ENCODE measurements around the gene NCKAP5.

NCKAP5 gene

DNA sequence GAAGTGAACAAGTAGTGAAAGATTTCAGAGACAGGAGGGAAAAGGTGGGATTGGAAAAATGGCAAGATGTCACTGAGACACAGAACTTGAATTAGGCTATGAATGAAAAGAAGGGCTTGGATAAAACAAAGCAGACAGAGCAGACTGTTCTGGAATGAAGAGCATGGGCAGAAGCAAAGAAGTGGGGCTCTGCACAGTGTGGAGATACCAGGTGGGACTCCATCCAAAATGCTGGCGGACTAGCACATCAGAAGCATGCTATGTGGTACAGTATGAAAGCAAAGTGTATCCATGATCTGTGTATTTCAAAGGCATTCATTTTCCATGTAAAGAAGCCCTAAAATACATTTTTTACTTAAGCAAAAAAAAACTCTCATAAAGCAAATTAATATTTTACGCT is 487.4 kb downstream of the NCKAP5 start:
- TF ChIP-seq POLR2A (IDR thresholded peaks at IDR 0.05; ENCODE audit: low read depth, low read length) (no peak), POLR2AphosphoS5 (IDR thresholded peaks at IDR 0.05; ENCODE audit: low read depth, low read length) (no peak), TAF1 (IDR thresholded peaks at IDR 0.05; ENCODE audit: borderline replicate concordance, low read depth, low read length) (no peak)
- no peak for FAIRE-seq
- DNase-seq (ENCODE audit: insufficient read length), result no peak

DNA sequence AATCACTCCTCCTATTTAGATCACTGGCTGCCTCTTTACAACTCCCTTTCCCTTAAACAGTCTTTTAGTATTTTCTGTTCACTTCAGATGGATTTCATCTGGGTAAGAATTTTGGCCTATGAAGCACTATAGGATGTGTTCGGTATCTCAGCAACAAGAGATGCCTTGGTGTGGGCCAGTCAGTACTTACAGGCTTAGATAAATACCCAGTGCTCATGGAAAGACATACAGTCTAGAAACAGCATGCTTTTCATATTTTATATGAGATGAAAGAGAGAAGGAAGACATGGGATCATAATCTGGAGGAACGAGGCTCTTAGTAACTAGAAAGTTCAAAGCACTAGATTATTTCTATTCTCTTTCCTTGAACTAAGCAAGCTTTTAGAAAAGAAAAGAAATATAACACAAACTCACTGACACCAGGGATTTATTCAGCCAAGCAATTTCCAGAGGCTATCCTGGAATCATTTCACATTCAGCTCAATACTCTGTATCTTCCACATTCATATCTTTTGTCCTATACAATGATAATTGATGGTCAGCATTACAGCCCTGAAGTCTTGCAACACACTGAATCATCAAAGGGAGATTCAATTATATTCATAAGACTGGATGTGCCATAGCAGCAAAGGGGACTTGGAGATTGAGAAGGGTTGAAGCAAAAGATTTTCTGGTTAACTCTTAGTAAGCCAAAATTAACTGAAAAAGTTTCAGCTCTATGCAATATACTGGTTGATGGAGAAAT is 489.4 kb downstream of the NCKAP5 start:
- TF ChIP-seq POLR2AphosphoS5 (IDR thresholded peaks at IDR 0.05; ENCODE audit: low read depth, low read length) (no peak), TAF1 (IDR thresholded peaks at IDR 0.05; ENCODE audit: borderline replicate concordance, low read depth, low read length) (no peak), POLR2A (IDR thresholded peaks at IDR 0.05; ENCODE audit: low read depth, low read length) (no peak)
- DNase-seq (ENCODE audit: insufficient read length) (no peak), FAIRE-seq (no peak)

DNA sequence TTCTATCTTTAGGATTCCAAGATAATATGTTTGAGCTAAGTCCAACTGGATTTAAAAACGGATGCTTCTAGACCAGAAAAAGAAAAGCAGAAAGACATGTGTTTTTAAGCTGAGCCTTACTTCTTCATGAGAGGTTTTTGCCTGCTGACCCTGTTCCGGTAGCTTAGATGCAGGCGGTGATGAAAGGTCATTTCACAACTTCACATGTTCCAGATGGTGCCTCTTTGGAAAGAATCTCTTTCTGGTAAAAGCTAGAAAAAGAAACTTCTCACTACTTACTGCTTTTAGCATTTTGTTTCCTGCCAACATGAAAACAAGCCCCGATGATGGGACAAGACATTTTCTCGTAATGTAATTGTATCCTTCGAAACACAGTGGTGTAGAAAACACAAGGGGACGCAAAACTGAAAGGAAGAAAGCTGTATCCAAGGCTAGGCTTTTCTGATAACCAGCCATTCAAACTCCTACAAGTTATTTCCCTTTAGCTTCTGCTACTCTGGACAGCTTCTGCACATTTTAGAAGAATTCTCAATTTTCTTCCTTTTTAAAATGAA is 490.9 kb downstream of the NCKAP5 start:
- TF ChIP-seq TAF1 (IDR thresholded peaks at IDR 0.05; ENCODE audit: borderline replicate concordance, low read depth, low read length), result no peak
- no peak for TF ChIP-seq POLR2A (IDR thresholded peaks at IDR 0.05; ENCODE audit: low read depth, low read length)
- TF ChIP-seq POLR2AphosphoS5 (IDR thresholded peaks at IDR 0.05; ENCODE audit: low read depth, low read length), result no peak
- DNase-seq (ENCODE audit: insufficient read length) (no peak), FAIRE-seq (no peak)

DNA sequence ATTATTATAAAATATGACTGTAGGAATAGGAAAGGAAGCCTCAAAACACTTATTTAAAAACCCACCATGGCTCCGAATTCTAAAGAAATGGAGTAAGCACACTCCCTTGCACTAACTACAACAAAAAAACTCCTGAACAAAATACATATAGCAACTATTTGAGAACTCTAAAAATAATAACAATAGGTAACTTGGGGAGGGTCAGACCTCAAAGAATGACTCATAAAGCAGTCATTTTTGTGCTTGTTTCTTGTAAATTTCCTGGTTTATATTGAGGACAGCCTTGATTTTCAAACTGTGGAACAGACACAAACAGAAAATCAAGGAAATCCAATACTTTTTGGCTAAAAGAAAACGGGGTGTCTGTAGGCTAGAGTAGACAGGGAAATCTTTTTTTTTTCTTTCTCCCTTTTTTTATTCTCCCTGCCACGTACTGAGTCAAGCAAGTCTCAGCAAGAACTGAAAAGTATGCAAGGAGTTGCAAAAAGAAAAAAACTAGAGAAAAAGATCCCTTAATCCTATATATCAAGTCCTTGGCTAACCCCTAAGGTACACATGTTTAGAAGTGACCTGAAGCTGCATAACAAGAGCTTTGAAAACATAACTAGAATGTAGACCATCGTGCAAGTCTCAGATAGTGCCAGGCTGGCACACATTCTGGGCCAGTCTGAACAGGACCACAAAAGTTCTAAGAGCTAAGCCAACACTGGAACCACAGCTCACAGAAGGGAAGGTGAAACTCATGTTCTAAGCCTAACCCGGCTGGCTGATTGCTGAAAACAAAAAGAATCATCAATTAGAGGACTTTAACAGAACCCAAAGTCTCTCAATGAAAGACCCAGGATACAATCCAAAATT is 495.2 kb downstream of the NCKAP5 start:
- TF ChIP-seq POLR2A (IDR thresholded peaks at IDR 0.05; ENCODE audit: low read depth, low read length) (no peak), TAF1 (IDR thresholded peaks at IDR 0.05; ENCODE audit: borderline replicate concordance, low read depth, low read length) (no peak), POLR2AphosphoS5 (IDR thresholded peaks at IDR 0.05; ENCODE audit: low read depth, low read length) (no peak)
- DNase-seq (ENCODE audit: insufficient read length), result no peak
- FAIRE-seq, result no peak

DNA sequence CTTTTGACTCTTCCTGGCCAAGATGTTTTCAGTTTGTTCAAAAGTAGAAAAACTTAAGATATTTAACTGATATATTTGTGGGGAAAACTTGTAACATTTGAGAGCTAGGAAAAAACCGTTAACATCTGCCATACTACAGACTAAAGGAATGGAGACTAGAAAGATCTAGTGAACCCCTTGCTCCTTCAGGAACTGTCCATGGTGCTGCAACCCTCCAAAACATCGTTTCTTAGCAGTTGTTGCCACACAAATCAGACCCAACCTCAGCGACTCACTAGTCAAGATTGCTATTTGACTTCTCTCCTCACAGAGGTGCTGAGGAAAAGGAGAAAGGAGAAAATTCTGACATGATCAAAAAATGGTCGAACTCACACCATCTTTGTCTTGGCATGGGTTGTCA is 504.5 kb downstream of the NCKAP5 start:
- FAIRE-seq (no peak), DNase-seq (ENCODE audit: insufficient read length) (no peak)
- TF ChIP-seq POLR2AphosphoS5 (IDR thresholded peaks at IDR 0.05; ENCODE audit: low read depth, low read length), result no peak
- TF ChIP-seq POLR2A (IDR thresholded peaks at IDR 0.05; ENCODE audit: low read depth, low read length), result no peak
- TF ChIP-seq TAF1 (IDR thresholded peaks at IDR 0.05; ENCODE audit: borderline replicate concordance, low read depth, low read length), result no peak

DNA sequence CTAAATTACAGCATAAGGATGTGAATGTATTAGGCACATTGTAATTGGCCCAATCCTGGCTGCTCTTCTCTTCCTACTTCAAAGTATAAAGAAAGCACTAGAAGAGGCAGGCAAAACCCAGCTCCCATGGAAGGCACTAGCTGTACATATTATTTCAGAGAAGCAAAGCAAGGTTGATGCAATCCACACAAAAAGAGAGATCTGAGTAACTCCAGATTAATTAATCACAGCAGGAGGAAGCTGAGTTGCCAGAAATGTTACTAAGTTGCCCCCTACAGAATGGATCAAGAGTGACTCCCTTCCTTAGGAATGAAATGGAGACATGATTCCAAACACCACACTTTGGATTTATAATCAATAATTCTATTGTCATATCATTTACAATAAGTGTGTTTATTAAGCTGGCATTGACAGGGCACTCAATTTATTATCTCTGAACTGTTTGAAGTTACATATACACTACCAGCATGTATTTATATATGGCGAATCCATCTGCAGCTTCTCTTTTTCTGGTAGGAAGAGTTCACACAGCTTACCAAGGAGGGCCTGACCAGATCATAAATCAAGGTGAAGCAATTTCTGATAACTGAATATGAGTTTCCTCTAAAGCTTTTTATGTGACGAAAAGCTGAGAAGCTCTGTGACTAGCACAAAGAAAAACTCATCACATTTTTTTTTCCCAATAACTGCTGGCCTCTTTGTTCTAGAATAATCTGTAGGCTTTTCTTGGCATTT is 505.2 kb downstream of the NCKAP5 start:
- DNase-seq (ENCODE audit: insufficient read length) (no peak), FAIRE-seq (no peak)
- TF ChIP-seq TAF1 (IDR thresholded peaks at IDR 0.05; ENCODE audit: borderline replicate concordance, low read depth, low read length), result no peak
- TF ChIP-seq POLR2AphosphoS5 (IDR thresholded peaks at IDR 0.05; ENCODE audit: low read depth, low read length), result no peak
- no peak for TF ChIP-seq POLR2A (IDR thresholded peaks at IDR 0.05; ENCODE audit: low read depth, low read length)

DNA sequence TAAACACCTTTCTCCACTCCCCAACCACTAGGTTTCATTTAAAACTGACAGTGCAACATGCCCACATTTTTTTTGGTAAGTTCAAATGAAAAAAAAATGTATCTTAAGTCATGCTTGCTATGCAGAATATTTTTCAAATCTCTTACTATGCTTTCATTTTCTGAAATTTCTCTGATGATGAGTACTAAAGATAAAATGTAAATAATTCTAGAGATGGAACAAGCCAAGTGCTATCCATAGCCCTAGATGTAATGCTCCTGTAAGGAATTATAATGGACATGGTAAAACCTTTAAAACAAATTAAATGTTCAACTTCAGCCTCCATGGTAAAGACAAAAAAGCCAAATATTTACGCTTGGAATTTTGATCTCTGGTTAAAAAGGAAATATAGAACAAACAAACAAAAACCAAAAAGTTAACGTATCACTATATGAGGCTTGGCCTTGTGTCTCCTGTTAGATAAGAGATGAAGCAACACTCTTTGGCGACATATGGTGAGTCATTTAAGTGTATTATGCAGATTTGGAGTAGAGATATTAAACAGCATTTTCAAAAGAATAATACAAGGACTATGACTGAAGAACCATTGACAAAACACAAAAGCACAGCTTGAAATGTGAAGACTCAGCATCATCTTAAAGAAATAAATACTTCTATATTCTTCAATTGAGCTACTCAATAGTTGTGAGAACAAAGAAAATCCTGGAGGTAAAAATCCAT is 506.2 kb downstream of the NCKAP5 start:
- TF ChIP-seq POLR2AphosphoS5 (IDR thresholded peaks at IDR 0.05; ENCODE audit: low read depth, low read length) (no peak), POLR2A (IDR thresholded peaks at IDR 0.05; ENCODE audit: low read depth, low read length) (no peak), TAF1 (IDR thresholded peaks at IDR 0.05; ENCODE audit: borderline replicate concordance, low read depth, low read length) (no peak)
- FAIRE-seq, result no peak
- no peak for DNase-seq (ENCODE audit: insufficient read length)

DNA sequence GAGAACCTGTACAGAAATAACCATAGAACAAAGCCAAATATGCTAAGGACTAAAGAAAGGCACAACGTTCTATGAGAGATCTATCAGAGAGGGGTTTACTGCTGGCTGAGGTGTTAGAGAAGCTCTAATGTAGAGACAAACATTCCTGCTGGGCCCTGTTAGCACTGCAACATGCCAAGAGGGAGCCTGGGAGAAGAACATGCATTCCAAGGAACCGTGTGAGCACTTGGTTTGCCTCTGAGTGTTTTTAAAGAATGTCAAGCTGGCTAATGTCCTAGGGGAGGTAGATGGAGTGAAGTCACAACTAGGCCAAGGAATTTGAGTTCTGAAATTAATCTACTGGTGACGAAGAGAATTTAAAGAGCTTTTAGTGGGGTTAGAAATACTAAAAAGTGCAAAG is 514.0 kb downstream of the NCKAP5 start:
- FAIRE-seq, result no peak
- TF ChIP-seq TAF1 (IDR thresholded peaks at IDR 0.05; ENCODE audit: borderline replicate concordance, low read depth, low read length), result no peak
- no peak for DNase-seq (ENCODE audit: insufficient read length)

DNA sequence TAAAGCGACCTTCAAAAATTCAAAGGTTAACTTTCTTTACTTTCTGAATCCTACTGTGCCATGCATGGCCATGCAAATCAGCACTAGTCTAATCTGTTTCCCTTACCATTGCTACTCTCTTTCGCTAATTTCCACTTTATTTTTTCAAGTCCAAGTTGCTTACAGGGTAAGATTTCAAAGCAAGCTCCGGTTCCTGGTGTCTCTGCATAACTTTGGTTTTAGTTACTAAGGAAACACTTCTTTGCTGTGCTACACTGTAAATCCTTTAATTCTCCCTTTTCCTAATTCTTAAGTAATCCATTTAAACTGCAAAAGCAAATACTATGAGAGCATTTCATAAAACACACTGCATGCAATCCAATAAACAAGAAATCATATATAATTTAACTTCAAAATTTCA is 514.7 kb downstream of the NCKAP5 start:
- FAIRE-seq, result no peak

DNA sequence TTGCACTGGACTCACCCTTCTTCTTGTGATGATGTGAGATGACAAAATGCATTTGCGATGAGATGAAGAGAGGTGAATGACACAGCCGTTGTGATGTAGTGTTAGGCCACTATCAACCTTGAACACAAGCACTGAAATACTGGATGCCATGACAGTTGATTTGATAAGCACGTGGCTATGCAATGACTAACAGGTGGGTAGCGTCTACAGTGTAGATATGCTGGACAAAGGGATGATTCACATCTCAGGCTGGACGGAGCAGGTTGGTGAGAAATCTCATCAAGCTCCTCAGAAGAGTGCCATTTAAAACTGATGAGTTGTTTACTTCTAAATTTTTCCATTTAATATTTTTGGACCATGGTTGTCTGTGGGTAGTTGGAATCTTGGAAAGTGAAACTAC is 522.5 kb downstream of the NCKAP5 start:
- TF ChIP-seq POLR2A (IDR thresholded peaks at IDR 0.05; ENCODE audit: low read depth, low read length), result no peak
- no peak for TF ChIP-seq POLR2AphosphoS5 (IDR thresholded peaks at IDR 0.05; ENCODE audit: low read depth, low read length)
- no peak for TF ChIP-seq TAF1 (IDR thresholded peaks at IDR 0.05; ENCODE audit: borderline replicate concordance, low read depth, low read length)
- DNase-seq (ENCODE audit: insufficient read length), result no peak
- no peak for FAIRE-seq

More for the DNA sequence above, 514.7 kb downstream of the NCKAP5 start:
- no peak for DNase-seq (ENCODE audit: insufficient read length)
- TF ChIP-seq POLR2A (IDR thresholded peaks at IDR 0.05; ENCODE audit: low read depth, low read length), result no peak

DNA sequence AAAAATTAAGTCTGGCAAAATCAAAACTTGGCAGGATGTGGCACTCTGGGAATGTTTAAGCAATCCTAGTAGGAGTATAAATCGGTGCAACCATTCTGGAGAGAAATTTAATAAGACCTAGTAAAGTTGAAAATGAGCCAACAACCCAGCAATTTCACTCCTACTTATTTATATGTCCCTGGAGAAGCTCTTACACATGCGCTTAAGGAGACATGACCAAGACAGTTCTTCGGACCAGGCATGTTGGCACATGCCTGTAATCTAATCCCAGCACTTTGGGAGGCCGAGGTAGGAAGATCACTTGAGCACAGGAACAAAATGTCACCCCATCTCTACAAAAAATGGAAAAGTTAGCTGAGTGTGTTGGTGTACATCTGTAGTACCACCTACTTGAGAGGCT is 523.7 kb downstream of the NCKAP5 start:
- no peak for TF ChIP-seq POLR2A (IDR thresholded peaks at IDR 0.05; ENCODE audit: low read depth, low read length)
- no peak for TF ChIP-seq TAF1 (IDR thresholded peaks at IDR 0.05; ENCODE audit: borderline replicate concordance, low read depth, low read length)
- no peak for TF ChIP-seq POLR2AphosphoS5 (IDR thresholded peaks at IDR 0.05; ENCODE audit: low read depth, low read length)
- no peak for DNase-seq (ENCODE audit: insufficient read length)

More for the DNA sequence above, 523.7 kb downstream of the NCKAP5 start:
- no peak for FAIRE-seq

All from GM12892 (cell line).